NCI-H2196 treated with DMSO at 0.1 percent for 48 hours (cell line): ENCODE measurements around the gene NDUFA8.
A peak's percentile ranks its signal among the peaks of the same experiment; 100 is the strongest.

Experiments used
- DNase-seq: peaks from one replicate; lab custom pipeline; 2025; ENCODE audit not compliant: unreplicated experiment; lab: John Stamatoyannopoulos, UW

The NDUFA8 gene

GRCh38 chr9:122186301-122186700, 26.7 kb upstream of the NDUFA8 start:
- no peak for DNase-seq

DNA sequence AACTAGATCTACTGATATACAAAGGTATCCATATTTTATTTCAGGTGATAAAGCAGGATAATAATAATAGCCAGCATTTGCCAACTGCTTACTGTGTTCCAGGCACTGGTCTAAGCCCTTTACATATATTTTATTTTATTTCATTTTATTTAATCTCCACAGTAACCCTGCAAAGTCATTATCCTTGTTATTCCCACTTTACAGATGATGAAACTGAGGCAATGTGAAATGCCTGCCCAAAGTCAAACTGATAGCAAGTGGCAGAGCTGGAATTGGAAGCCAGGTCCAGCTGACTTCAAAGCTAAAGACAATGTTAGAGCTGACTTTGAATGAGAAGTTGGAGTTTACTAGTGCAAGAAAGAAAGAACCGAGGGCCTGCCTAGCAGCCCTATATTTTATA, 25.0 kb upstream of the NDUFA8 start:
- no peak for DNase-seq

DNA sequence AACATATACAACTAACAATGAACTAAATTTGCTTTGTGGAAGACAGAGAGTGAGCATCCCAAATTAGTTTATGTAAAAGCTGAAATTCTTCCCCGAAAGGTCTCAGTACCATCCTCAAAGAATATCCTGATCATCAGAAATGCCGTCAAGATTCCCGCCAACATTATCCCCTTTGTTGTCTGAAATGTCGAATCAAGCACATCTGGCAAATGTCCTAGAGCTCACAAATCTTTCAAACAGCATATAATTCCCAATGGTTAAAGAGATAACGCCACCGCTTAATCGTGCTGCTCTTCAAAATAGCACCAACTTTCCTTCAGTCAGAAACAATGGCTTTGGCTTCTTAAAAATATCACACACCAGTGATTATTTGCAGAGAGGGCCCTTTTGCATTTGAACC, 23.9 kb upstream of the NDUFA8 start:
- no peak for DNase-seq

DNA sequence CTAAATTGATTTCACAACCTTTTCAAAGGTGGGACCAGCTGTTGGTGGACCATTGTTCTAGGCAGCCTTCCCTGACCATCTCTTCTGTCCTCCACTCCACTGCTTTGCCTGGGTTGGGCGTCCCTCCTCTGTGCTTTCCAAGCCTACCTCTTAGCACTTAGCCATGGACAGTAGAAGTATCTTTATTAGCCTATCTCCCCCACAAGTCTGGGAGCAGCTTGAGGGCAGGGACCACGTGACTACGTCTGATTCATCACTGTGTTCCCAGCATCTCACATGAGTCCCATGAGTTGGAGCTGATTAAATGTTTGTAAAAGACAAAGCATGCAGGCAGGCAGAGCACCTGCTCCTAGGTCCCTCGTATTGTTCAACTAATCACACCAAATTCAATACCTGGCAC, 21.1 kb upstream of the NDUFA8 start:
- DNase-seq: no peak

- DNase-seq: no peak
Observed at GRCh38 chr9:122179690-122180074, 20.1 kb upstream of the NDUFA8 start.

- DNase-seq: no peak
Observed at GRCh38 chr9:122179054-122179689, 19.6 kb upstream of the NDUFA8 start.

GRCh38 chr9:122176916-122177315, 17.3 kb upstream of the NDUFA8 start:
- DNase-seq: no peak

DNA sequence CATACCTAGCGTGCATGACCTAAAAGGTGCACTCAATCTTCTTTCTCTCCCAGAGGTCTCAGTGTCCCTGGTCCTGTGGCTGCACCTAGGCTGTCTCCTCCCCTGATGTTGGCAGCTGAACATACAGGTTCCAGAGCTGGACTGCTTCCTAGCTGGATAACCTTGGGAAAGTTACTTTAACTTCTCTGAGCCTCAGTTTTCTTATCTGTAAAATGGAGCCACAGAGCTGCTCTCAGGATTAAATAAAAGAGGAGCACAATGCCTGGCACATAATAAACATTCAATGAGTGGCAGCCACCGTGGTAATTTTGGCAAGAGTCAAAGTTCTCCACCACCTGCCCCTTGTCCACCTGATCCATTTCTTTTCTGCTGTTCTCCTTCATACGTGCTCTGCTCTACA, 14.1 kb upstream of the NDUFA8 start:
- DNase-seq: no peak

DNA sequence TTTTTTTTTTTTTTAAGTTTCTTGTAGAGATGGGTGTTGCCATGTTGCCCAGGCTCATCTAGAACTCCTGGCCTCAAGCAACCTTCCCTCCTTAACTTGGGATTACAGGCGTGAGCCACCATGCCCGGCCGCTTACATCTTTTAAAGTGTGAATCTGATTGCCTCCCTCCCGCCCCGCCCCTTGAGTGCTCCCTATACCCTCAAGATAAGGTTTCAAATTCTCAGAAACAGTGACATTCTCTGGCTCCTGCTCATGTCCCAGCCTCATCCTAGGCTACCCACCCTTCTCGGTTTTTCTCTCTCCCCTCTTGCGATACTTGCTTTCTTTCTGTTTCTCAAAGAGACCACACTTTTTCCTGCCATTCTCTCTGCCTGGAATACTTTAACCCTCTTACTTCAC, 12.6 kb upstream of the NDUFA8 start:
- DNase-seq: no peak

- DNase-seq: no peak
Observed at GRCh38 chr9:122168356-122168755, 8.8 kb upstream of the NDUFA8 start.

DNA sequence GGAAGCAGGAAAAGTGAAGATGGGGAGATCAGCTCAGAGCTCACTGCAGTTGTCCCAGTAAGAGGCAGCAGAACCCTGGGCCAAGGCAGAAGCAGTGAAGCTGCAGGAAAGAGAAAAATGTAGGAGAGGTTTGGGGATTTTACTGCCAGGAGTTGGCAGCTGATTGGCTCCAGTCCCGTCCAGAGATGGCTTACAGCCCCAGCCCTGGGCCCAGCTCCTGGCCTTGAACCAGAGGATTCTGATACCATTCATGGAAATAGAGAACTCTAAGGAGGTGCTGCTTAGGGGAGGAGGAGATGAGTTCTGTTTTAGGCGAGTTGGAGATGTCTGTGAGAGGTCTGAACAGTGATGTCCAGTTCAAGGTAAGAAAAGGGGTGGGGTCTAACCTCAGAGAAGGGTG, 4.7 kb upstream of the NDUFA8 start:
- no peak for DNase-seq

DNA sequence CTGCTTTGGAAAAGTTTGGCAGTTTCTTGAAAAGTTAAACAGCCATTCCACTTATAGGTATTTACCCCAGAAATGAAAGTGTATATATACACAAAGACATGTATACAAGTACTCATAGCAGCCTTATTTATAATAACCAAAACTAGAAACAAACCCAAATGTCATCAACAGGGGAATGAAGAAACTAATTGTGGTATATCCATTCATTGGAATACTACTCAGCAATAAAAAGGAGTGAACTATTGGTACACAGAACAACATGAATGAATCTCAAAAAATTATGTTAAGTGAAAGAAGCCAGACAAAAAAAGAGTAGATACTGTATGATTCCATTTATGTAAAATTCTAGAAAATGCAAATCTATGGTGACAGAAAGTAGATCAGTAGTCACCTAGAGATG, 2.8 kb upstream of the NDUFA8 start:
- no peak for DNase-seq

DNA sequence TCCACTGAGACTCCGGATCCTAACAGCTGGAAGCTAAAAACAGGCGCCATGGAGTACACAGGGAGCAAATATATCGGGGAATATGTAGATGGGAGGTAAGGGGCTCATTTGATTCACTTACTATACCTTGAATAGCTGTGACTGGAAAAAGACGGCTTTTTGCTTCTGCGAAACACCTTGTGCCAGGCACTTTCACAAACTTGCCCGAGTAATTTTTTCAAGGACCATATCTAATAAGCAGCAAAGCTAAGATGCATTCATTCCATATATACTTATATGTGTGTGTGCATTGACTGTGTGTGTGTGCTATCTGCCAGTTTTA, 307 bp upstream of the NDUFA8 start:
- no peak for DNase-seq

- DNase-seq: peak; percentile 25
Observed at GRCh38 chr9:122158202-122158601, 1.4 kb downstream of the NDUFA8 start.

DNA sequence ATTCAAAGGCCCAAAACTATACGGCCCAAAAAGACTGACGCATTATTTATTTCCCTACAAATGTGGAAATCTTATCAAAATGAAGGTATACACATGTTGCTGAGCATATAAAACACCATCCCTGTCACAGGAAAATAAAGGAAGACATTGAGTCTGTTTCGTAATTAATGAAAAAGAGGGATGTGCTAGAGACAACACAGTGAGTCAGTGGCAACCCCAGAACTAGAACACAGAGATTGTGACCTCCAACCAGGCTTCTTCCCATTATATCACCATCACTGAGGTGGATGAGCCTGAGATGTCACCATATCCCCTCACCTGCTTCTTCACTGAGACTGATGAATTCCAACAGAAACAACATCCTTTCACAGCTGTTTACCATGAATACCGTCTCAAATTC, 3.8 kb downstream of the NDUFA8 start:
- DNase-seq: no peak

GRCh38 chr9:122151267-122151828, 8.2 kb downstream of the NDUFA8 start:
- no peak for DNase-seq

DNA sequence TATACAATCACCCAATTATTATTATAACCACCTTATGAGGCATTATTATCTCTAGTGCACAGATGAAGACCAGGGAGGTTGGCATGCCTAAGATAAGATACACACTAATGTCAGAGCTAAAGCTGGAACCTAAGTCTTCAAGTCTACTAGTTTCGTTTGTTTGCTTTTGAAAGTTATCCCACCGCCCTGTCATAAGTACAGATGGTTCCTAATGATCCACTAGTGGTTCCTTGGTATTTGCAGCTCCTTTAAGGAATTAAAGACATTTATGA, 14.1 kb downstream of the NDUFA8 start:
- DNase-seq: no peak

GRCh38 chr9:122144836-122145591, 14.6 kb downstream of the NDUFA8 start:
- DNase-seq: no peak

DNA sequence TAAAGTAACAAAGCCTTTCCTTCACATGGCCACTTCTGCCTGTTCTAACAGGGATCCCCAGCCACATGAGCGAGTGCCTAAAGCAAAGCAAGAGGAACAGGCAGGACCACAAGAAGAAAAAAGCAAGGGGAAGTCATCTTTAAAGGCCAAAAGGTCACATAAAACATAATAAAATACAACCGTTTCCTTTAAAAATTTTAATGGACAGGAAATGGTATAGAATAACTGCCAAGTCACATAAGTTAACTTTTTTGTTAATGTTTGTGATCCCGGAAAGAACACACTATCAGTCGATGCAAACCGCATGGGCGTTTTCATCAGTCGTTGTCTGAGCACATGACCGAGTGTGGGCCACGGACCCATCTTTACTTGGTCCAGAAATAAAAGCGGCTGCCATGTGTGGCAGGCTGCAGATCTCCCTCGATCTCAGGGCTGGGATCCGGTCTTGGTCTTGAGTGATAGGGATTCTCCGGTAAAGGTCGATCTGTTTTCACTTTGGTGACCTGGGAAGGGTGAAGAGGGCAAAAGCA, 15.6 kb downstream of the NDUFA8 start:
- no peak for DNase-seq

DNA sequence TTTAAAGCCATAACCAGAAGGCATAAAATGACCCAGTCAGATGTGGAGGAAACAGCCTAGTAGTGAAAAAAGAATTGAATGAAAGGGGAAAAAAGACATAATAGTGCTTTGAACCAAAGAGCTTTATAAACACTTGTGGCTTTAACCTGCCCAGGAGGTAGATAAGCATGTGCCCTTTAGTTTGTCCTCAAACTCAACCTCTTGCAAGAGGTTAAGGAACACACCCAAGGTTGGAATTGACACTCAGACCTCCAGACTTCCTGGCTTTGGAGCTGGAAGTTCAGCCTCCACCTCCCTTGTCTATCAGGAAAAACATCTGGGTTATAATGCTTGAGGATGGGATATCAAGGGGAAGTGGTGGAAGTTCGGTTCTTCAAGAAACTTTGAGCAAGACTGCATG, 16.3 kb downstream of the NDUFA8 start:
- DNase-seq: no peak

GRCh38 chr9:122141671-122142070, 17.9 kb downstream of the NDUFA8 start:
- no peak for DNase-seq

- DNase-seq: no peak
Observed at GRCh38 chr9:122140368-122141193, 19.0 kb downstream of the NDUFA8 start.
